ENCODE data around the gene SRR.
"Not testable (repeated sequence)": the region's sequence is repeated elsewhere in the genome, so short reads cannot be mapped to it uniquely, and the experiment has no call there.

SRR gene

DNA sequence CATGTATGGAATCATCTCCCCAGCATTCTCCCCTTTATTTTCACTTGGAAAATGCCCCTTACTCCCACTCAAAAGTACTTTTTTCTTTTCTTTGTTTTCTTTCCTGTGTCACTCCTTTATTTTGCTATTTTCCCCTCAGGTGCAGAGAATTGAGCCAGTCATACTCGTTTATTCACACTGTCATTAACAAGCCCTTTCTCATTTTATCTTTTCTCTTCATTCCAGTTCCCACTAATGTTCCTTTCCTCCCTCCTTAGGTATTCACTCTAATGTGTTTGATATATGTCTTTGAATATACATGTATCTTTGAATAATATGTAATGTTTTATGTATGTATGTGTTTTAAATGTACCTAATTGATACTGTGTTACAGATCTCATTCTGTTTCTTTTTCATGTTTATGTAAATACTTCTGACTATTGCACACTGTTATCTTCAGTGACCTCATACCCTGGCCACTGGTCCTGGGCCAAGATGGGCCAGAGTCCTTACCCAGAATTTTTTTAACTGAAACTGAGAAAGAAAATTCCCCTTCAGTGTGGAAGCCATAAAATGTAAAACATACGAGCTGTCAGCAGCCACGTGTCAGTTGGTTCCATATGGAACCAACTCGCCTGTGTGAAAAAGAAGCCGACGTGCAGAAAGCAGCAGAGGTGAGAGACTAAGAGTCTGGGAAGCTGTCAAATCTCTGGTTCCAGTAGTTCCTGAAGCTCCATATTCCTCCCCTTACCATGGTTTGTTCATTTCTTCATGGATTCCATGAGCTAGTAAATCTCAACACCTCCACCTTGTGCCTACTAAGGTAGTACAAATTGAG lies 5.8 kb downstream of the SRR start:
- peak; percentile 15 to 65 for DNase-seq (ENCODE audit: low read depth in 2 of 2)
- no peak overlapping the region for H3K4me3 ChIP-seq (replicated peaks in 1 of 2; ENCODE audit: low read depth in 2 of 2, low read length in 2 of 2)
- no peak for TF ChIP-seq CTCF (IDR thresholded peaks at IDR 0.05; ENCODE audit: low read depth, low read length)

GRCh38 chr17:2312736-2313135 lies 9.0 kb downstream of the SRR start:
- no peak overlapping the region for H3K4me3 ChIP-seq (replicated peaks in 1 of 2; ENCODE audit: low read depth in 2 of 2, low read length in 2 of 2)
- peak; percentile 22 to 39 for DNase-seq (ENCODE audit: low read depth in 2 of 2)
- no peak for TF ChIP-seq CTCF (IDR thresholded peaks at IDR 0.05; ENCODE audit: low read depth, low read length)

DNA sequence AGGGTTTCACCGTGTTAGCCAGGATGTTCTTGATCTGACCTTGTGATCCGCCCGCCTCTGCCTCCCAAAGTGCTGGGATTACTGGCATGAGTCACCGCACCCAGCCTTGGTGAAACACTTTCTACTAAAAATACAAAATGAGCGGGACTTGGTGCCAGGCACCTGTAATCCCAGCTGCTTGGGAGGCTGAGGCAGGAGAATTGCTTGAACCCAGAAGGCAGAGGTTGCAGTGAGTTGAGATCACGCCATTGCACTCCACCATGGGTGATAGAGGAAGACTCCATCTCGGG lies 13.1 kb downstream of the SRR start:
- not testable (repeated sequence) for DNase-seq (ENCODE audit: low read depth in 2 of 2)

GRCh38 chr17:2317796-2318195 lies 14.0 kb downstream of the SRR start:
- H3K4me3 ChIP-seq (replicated peaks in 1 of 2; ENCODE audit: low read depth in 2 of 2, low read length in 2 of 2) = no peak overlapping the region
- no peak for DNase-seq (ENCODE audit: low read depth in 2 of 2)
- no peak for TF ChIP-seq CTCF (IDR thresholded peaks at IDR 0.05; ENCODE audit: low read depth, low read length)

More for the DNA sequence above, 13.1 kb downstream of the SRR start:
- H3K4me3 ChIP-seq (replicated peaks in 1 of 2; ENCODE audit: low read depth in 2 of 2, low read length in 2 of 2) = not testable (repeated sequence)

DNA sequence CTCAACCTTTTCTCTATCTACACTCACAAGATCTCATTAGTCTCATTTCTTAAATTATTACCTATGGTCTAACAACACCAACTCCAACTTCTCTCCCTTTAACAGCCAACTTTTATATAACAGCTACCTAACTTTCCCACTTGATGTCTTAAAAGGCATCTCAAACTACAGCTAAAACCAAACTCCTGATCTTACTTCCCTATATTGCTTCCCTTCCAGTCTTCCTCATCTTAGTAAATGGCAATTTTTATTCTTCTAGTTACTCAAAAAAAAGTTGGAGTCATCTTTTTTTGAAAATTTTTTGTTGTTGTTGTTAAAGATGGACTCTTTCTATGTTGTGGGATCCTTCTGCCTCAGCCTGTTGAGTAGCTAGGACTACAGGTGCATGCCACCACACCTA lies 15.3 kb downstream of the SRR start:
- TF ChIP-seq CTCF (IDR thresholded peaks at IDR 0.05; ENCODE audit: low read depth, low read length) = no peak
- DNase-seq (ENCODE audit: low read depth in 2 of 2) = no peak
- no peak overlapping the region for H3K4me3 ChIP-seq (replicated peaks in 1 of 2; ENCODE audit: low read depth in 2 of 2, low read length in 2 of 2)

DNA sequence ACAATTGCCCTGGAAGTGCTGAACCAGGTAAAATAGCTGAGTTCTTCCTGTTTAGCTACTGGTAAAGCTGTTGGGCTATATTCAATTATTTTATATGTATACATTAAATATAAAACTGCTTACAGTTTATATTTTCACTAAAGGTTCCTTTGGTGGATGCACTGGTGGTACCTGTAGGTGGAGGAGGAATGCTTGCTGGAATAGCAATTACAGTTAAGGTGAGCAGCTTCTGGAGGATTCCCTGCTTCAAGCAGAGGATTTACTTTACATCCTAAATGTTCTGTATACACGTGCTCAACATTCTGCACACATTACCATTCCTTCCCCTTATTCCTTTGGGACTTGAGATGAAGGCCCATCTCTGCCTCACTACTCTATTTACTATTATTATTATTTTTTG lies 17.6 kb downstream of the SRR start:
- no peak for DNase-seq (ENCODE audit: low read depth in 2 of 2)
- no peak overlapping the region for H3K4me3 ChIP-seq (replicated peaks in 1 of 2; ENCODE audit: low read depth in 2 of 2, low read length in 2 of 2)
- TF ChIP-seq CTCF (IDR thresholded peaks at IDR 0.05; ENCODE audit: low read depth, low read length) = no peak

- TF ChIP-seq CTCF (IDR thresholded peaks at IDR 0.05; ENCODE audit: low read depth, low read length) = no peak
- no peak for DNase-seq (ENCODE audit: low read depth in 2 of 2)
- H3K4me3 ChIP-seq (replicated peaks in 1 of 2; ENCODE audit: low read depth in 2 of 2, low read length in 2 of 2) = no peak overlapping the region
Observed at GRCh38 chr17:2323629-2324314, 20.0 kb downstream of the SRR start.
